Calu3 (cell line): Measurements from ENCODE around the gene AR. TPM values are rescaled to one million over a fixed set of nuclear protein-coding genes. Genes with fewer than 3 reads are reported as not detected.

Source experiments
- BruUV-seq: library from RNA; stranded (reverse); fragments of 400-500 nt; replicated peaks from 2 replicates; lab custom pipeline; 2021; lab: Mats Ljungman, UMichigan
- CTCF ChIA-PET: fragments of 300-600 bp; sonication (Branson Sonifier 250); formaldehyde crosslinking; loops from one replicate; lab custom pipeline; 2022; ENCODE audit warnings: antibody characterized with exemption; lab: Charles Lee
- DNase-seq: peaks from one replicate; pipeline ENCODE4 v3.0.0; 2022
- H3K27ac Mint-ChIP-seq: one replicate; pipeline ENCODE4 v1.8.0; 2022; ENCODE audit warnings: mixed read lengths; ENCODE audit not compliant: unreplicated experiment
- H3K27me3 Mint-ChIP-seq: one replicate; pipeline ENCODE4 v1.8.0; 2022; ENCODE audit warnings: mixed read lengths; ENCODE audit not compliant: unreplicated experiment
- H3K36me3 Mint-ChIP-seq: one replicate; pipeline ENCODE4 v1.8.0; 2022; ENCODE audit warnings: mild to moderate bottlenecking, moderate library complexity, mixed read lengths; ENCODE audit not compliant: insufficient read depth, unreplicated experiment
- H3K4me1 Mint-ChIP-seq: one replicate; pipeline ENCODE4 v1.8.0; 2022; ENCODE audit warnings: mild to moderate bottlenecking, low read depth, mixed read lengths; ENCODE audit not compliant: unreplicated experiment
- H3K4me3 Mint-ChIP-seq: one replicate; pipeline ENCODE4 v1.8.0; 2022; ENCODE audit warnings: mild to moderate bottlenecking, low read depth, moderate library complexity, mixed read lengths; ENCODE audit not compliant: unreplicated experiment
- H3K9me3 Mint-ChIP-seq: one replicate; pipeline ENCODE4 v1.8.0; 2022; ENCODE audit warnings: low read depth, mixed read lengths; ENCODE audit not compliant: unreplicated experiment
- CTCF ChIP-seq: fragments of 200-600 bp; IDR thresholded peaks from one replicate; pipeline ENCODE4 v1.8.0; 2022; ENCODE audit warnings: antibody characterized with exemption; ENCODE audit not compliant: unreplicated experiment
- intact Hi-C: fragments of 100-400 bp; cut with micrococcal nuclease; formaldehyde crosslinking; loops from one replicate; pipeline ENCODE4 v1.10.0; 2022; ENCODE audit not compliant: unreplicated experiment
- total RNA-seq: library from RNA; stranded (reverse); gene quantifications from 2 replicates; pipeline ENCODE4 v1.2.3, GENCODE V29; 2022

Gene AR
- total RNA-seq, 1 experiment from 2014 or later: 0.83 TPM

- no peak for DNase-seq
- TF ChIP-seq CTCF: no peak
- Mint-ChIP-seq H3K27ac (no peak overlapping the region), H3K36me3 (no peaks in the 10 kb centered on the region), H3K27me3 (no peaks in the 10 kb centered on the region), H3K4me3 (no peak overlapping the region), H3K9me3 (peaks cover 2% of the 10 kb centered on the region), H3K4me1 (no peaks in the 10 kb centered on the region)
- CTCF ChIA-PET: no interaction called here
- no TSS peak for BruUV-seq
- intact Hi-C loops: no loop called here
Observed at GRCh38 chrX:67503453-67503852, 40.4 kb upstream of the AR start.

- no peak for TF ChIP-seq CTCF
- H3K4me3 Mint-ChIP-seq: no peak overlapping the region
- intact Hi-C loops: no loop called here
- H3K9me3 Mint-ChIP-seq: peaks cover 6% of the 10 kb centered on the region
- no peaks in the 10 kb centered on the region for H3K36me3 Mint-ChIP-seq
- CTCF ChIA-PET: no interaction called here
- no TSS peak for BruUV-seq
- no peak for DNase-seq
- H3K27ac Mint-ChIP-seq: no peak overlapping the region
- H3K27me3 Mint-ChIP-seq: no peaks in the 10 kb centered on the region
- H3K4me1 Mint-ChIP-seq: no peaks in the 10 kb centered on the region
Observed at GRCh38 chrX:67520671-67521070, 23.1 kb upstream of the AR start.

GRCh38 chrX:67523002-67523681 is 20.7 kb upstream of the AR start:
- intact Hi-C loops: no loop called here
- no peak overlapping the region for H3K27ac Mint-ChIP-seq
- no TSS peak for BruUV-seq
- CTCF ChIA-PET: no interaction called here
- H3K36me3 Mint-ChIP-seq: no peaks in the 10 kb centered on the region
- TF ChIP-seq CTCF: no peak
- H3K27me3 Mint-ChIP-seq: no peaks in the 10 kb centered on the region
- DNase-seq: no peak
- peaks cover 6% of the 10 kb centered on the region for H3K9me3 Mint-ChIP-seq
- H3K4me1 Mint-ChIP-seq: no peaks in the 10 kb centered on the region
- H3K4me3 Mint-ChIP-seq: no peak overlapping the region

GRCh38 chrX:67523932-67524331 is 19.9 kb upstream of the AR start:
- CTCF ChIA-PET: no interaction called here
- no peaks in the 10 kb centered on the region for H3K27me3 Mint-ChIP-seq
- peaks cover 6% of the 10 kb centered on the region for H3K9me3 Mint-ChIP-seq
- DNase-seq: no peak
- intact Hi-C loops: no loop called here
- no peak overlapping the region for H3K27ac Mint-ChIP-seq
- BruUV-seq: no TSS peak
- no peak overlapping the region for H3K4me3 Mint-ChIP-seq
- TF ChIP-seq CTCF: no peak
- H3K4me1 Mint-ChIP-seq: no peaks in the 10 kb centered on the region
- H3K36me3 Mint-ChIP-seq: no peaks in the 10 kb centered on the region
